GM18519 (cell line): ENCODE results near the gene GARIN5A.

Experiments used
- ATAC-seq: cut with Tn5 transposase; IDR thresholded peaks from one replicate; pipeline ENCODE4 v1.9.1; 2021; ENCODE audit warnings: mild to moderate bottlenecking, moderate library complexity; ENCODE audit not compliant: unreplicated experiment, low FRiP score

The GARIN5A gene

DNA sequence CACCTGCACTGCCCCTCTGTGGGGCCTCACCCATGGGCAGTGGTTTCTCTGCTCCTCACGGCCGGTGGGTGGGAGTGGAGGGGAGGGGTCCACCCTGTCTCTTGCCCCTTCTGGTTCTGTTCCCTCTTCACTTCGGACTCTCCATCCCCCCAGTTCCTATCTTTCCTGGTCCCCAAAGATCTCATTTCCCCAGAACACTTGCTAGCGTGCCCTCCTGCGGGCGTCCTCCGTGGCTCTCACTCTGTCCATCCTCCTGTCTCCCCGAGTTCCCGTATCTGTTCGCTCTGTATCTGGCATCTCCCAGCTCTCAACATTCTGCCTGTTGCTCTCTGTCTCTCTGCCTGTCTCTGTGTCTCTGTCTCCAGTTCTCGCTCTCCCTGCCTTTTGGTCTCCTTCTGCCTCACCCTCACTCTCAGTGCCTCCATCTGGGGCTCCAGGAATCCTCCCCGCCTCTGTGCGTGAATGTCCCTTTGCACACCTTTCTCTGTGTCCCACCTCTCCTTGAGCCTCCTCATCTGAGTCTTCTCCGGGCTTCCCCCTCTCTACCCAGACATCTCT lies 57.5 kb downstream of the GARIN5A start:
- no peak for ATAC-seq

DNA sequence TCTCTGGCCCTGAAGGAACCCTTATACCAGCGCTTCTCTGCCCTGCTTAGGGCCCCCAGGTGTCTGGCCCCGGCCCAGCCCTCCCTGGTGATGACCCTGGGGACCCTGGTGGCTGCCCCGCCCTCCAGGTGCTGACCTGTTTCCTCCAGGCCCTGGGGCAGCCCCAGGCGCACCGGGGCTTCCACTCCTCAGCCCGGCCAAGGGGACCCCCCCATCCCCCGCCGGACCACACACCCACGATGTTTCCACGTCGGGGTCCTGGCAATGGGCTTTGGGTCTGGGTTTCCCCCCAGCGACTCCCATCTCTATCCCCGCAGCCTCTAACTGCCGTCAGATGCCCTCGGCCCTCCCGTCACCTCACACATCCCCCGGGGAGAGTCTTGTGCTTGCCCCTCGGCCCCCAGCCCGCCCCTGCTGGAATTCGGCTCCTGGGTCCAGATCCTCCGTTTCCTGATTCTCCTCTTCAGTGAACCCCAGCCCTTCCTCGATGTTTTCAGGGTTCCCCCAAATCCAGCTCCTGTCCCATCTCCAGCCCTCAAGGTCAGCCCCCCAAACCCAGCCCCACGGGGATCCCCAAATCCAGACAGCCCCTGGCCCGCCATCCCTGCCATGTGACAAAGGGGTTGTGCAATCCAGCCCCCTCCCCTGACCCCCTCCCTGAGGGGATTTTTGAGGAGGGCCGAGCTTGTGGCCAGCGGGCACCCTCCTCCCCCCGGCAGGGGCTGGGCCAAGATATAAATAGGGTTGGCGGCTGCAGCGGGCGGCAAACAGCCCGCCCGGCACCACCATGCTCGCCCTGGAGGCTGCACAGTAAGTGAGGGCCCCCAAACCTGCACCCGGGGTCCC lies 58.2 kb downstream of the GARIN5A start, which contains the start of gene SPIB:
Gene SPIB (plus strand): TSS at position 763 of the 846 bp plus-strand sequence. CDS start 25 bp downstream, at position 788.
- no peak for ATAC-seq

DNA sequence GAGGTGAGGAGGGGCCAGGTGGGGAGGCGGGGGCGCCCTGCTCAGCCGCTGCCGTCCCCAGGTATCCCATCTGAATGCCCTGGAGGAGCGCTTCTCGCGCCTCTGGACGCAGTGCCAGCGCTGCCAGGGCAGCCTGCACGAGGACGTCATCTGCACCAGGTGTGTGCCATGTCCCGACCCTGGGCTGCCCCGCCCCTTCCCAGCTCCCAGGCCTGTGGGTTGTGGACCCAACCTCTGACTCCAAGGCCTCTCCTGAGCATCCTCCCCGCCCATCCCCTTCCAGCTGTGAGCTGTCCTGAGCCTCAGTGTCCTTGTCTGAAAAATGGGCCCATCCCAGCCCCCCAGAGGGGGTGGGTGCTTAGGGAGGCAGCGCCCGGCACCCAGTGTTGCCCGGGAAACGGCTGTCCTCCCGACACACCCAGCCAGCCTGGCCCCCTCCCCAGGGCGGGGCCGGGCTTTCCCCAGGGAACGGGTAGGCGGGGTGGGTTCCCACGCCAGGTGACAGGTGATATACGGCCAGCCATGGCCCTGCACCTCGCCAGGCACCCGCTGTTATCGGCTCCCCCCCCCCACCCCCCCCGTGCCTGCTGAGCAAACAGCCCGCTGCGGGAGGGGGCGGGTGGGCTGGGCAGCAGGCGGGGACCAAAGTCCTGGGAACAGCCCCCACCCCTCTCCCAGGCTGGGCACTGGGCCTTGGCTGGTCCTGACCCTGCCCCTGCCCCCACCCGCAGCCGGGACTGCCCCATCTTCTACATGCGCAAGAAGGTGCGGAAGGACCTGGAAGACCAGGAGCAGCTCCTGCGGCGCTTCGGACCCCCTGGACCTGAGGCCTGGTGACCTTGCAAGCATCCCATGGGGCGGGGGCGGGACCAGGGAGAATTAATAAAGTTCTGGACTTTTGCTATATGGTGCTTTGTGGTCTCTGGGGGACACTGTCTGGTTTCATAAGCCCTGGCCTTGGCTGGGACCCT lies 59.3 kb downstream of the GARIN5A start:
- ATAC-seq: no peak
